Gastrocnemius medialis (tissue), 4 donors: ENCODE data around the gene CD52.

Experiments used
- CTCF ChIP-seq, 5 experiments: fragments of 450-650 bp in 3 of 5; fragments of 200-600 bp in 2 of 5; sonication (generic) in 2 of 5; IDR thresholded peaks in 4 of 5; conservative IDR thresholded peaks in 1 of 5; 1 replicate in 4 of 5; 2 replicates in 1 of 5; pipeline ENCODE4 v1.5.1; 2016 to 2019; ENCODE audit warnings: antibody characterized with exemption in 5 of 5, mild to moderate bottlenecking in 3 of 5, moderate library complexity in 3 of 5
- POLR2A ChIP-seq, 2 donors: fragments of 450-650 bp; IDR thresholded peaks; one replicate each; pipeline ENCODE4 v1.6.1; 2017; ENCODE audit warnings: antibody characterized with exemption in 2 of 2, mild to moderate bottlenecking in 2 of 2, moderate library complexity in 2 of 2

GRCh38 chr1:26282401-26282918 lies 35.3 kb upstream of the CD52 start:
- no peak for TF ChIP-seq CTCF (IDR thresholded peaks at IDR 0.05 in 4 of 5, conservative IDR thresholded peaks at IDR 0.05 in 1 of 5)
- TF ChIP-seq POLR2A (IDR thresholded peaks at IDR 0.05): no peak
